ENCODE measurements around the gene PUM2. TPM values are rescaled to one million over a fixed set of nuclear protein-coding genes. Genes with fewer than 3 reads are reported as not detected.

PUM2 gene
- total and polyA plus RNA-seq, 12 donors = 12.4 to 79.1 (median 67.6) TPM

GRCh38 chr2:20200697-20201555, 149.7 kb downstream of the PUM2 start:
- no peaks in the 10 kb centered on the region for H3K36me3 ChIP-seq
- 93 to 94% methylated on average over 26 of the region's 26 CpGs for WGBS, 2 donors
- TF ChIP-seq, protein P1, sequence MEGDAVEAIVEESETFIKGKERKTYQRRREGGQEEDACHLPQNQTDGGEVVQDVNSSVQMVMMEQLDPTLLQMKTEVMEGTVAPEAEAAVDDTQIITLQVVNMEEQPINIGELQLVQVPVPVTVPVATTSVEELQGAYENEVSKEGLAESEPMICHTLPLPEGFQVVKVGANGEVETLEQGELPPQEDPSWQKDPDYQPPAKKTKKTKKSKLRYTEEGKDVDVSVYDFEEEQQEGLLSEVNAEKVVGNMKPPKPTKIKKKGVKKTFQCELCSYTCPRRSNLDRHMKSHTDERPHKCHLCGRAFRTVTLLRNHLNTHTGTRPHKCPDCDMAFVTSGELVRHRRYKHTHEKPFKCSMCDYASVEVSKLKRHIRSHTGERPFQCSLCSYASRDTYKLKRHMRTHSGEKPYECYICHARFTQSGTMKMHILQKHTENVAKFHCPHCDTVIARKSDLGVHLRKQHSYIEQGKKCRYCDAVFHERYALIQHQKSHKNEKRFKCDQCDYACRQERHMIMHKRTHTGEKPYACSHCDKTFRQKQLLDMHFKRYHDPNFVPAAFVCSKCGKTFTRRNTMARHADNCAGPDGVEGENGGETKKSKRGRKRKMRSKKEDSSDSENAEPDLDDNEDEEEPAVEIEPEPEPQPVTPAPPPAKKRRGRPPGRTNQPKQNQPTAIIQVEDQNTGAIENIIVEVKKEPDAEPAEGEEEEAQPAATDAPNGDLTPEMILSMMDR (IDR thresholded peaks at IDR 0.05) = no peak
- no peak for DNase-seq
- intact Hi-C loops (cut with DNase I) = no loop called here
- no peaks in the 10 kb centered on the region for H3K4me1 ChIP-seq
- ATAC-seq = no peak
- no peak overlapping the region for H3K27ac ChIP-seq
- H3K9me3 ChIP-seq = no peaks in the 10 kb centered on the region
- H3K4me3 ChIP-seq = no peak overlapping the region
- no peaks in the 10 kb centered on the region for H3K27me3 ChIP-seq

GRCh38 chr2:20199633-20200270, 150.9 kb downstream of the PUM2 start:
- H3K4me1 ChIP-seq = no peaks in the 10 kb centered on the region
- H3K4me3 ChIP-seq = no peak overlapping the region
- no peak for DNase-seq
- no peaks in the 10 kb centered on the region for H3K9me3 ChIP-seq
- no peak for ATAC-seq
- TF ChIP-seq, protein P1 (IDR thresholded peaks at IDR 0.05) = no peak
- intact Hi-C loops (cut with DNase I) = no loop called here
- WGBS, 2 donors = 91 to 93% methylated on average over 6 of the region's 6 CpGs
- no peak overlapping the region for H3K27ac ChIP-seq
- H3K27me3 ChIP-seq = no peaks in the 10 kb centered on the region
- no peaks in the 10 kb centered on the region for H3K36me3 ChIP-seq

DNA sequence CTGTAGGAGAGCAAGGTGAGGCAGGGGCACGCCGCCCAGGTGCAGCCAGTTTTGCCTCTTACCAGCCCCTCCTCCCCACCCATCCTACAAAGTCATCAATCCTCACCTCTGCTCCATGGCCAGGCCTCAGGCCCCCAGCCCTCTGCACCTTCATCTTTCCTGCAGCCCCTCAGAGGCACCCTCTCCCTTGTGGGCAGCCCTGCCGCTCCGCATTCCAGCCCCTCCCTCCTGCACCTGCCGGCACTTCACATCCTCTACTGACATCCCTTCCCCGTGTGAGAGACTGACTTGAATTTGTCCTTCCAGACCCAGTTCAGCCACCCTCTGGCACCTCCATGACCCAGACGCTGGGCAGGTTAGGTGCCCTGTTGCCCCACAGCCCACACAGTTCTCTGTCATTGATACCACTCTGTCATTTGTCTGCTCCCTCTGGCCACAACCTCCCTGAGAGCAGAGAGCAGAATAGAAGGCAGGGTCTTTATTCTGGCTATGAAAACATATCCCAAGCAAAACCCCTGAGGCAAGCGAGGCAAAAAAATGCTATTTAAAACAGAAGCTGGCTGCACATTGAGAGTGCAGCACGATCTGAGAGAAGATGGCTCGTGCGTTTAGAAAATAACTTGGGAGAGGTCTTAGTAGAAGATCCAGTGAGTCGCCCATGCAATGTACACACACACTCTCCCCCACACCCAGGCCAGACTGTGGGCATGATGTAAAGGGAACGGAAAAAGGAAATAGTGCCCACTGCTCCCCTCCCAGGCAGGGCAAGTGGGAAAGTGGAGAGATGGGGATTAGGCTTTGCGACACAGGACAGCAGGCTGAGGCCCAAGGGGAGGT, 151.6 kb downstream of the PUM2 start:
- TF ChIP-seq, protein P1 (IDR thresholded peaks at IDR 0.05) = no peak

More for the DNA sequence above, 151.6 kb downstream of the PUM2 start:
- WGBS, 2 donors = 80 to 82% methylated on average over 14 of the region's 14 CpGs
- DNase-seq (no peak), ATAC-seq (no peak)
- no peaks in the 10 kb centered on the region for H3K36me3 ChIP-seq
- H3K4me1 ChIP-seq = no peaks in the 10 kb centered on the region
- H3K4me3 ChIP-seq = no peak overlapping the region
- intact Hi-C loops (cut with DNase I) = no loop called here
- no peaks in the 10 kb centered on the region for H3K9me3 ChIP-seq
- no peaks in the 10 kb centered on the region for H3K27me3 ChIP-seq
- H3K27ac ChIP-seq = no peak overlapping the region

Other genes with a start within 250 kb of the PUM2 start
- 1 to 10 TPM in 2 of 10 donors, under 1 TPM in 6, not detected in 2; 0.27 to 2.1 (median 0.33) TPM for gene SDC1, start 125.7 kb downstream of the PUM2 start, total RNA-seq
- gene SDC1, start 125.7 kb downstream of the PUM2 start, polyA plus RNA-seq = under 1 TPM; 0.30 to 0.44 TPM
- 100 to 1,000 TPM; 105 to 313 (median 157) TPM for gene RHOB, start 96.2 kb upstream of the PUM2 start, total RNA-seq
- gene RHOB, start 96.2 kb upstream of the PUM2 start, polyA plus RNA-seq = 100 to 1,000 TPM; 151 to 337 TPM